H1 (cell line): ENCODE data around the gene CILP. TPM values are rescaled to one million over a fixed set of nuclear protein-coding genes. Genes with fewer than 3 reads are reported as not detected.

ENCODE experiments used
- CTCF ChIA-PET: fragments of 300-600 bp; sonication (Branson Sonifier 250); formaldehyde crosslinking; loops from one replicate; lab custom pipeline; 2021; ENCODE audit not compliant: partially characterized antibody; lab: Charles Lee
- POLR2A ChIA-PET: fragments of 300-600 bp; sonication (Branson Sonifier 250); formaldehyde crosslinking; loops from one replicate; lab custom pipeline; 2021; ENCODE audit warnings: inconsistent platforms; ENCODE audit not compliant: partially characterized antibody; lab: Charles Lee
- DNase-seq, 2 experiments: peaks; one replicate each; pipeline versions ENCODE4 v3.0.0 to v3.0.0-alpha.2; 2010 to 2022; ENCODE audit warnings: low spot score in 2 of 2, low read depth in 1 of 2, mixed read lengths in 1 of 2
- FAIRE-seq: peaks from 2 replicates; lab custom pipeline; 2011; peaks lifted over from hg19 to GRCh38; lab: Jason Lieb, UNC
- H2AFZ ChIP-seq: 2 replicates; pipeline ENCODE4 v1.8.1; 2012; ENCODE audit warnings: low read length, inconsistent platforms
- H2AK5ac ChIP-seq: 2 replicates; pipeline ENCODE4 v1.6.1; 2013; ENCODE audit warnings: low read depth, low read length
- H2BK120ac ChIP-seq: replicated peaks from 2 replicates; pipeline ENCODE3; 2013; ENCODE audit warnings: low read depth, low read length, inconsistent platforms
- H2BK12ac ChIP-seq: 2 replicates; pipeline ENCODE4 v1.6.1; 2013; ENCODE audit warnings: low read depth, low read length
- H2BK15ac ChIP-seq: 2 replicates; pipeline ENCODE4 v1.6.1; 2013; ENCODE audit warnings: low read length
- H2BK20ac ChIP-seq: 2 replicates; pipeline ENCODE4 v1.6.1; 2013; ENCODE audit warnings: low read length
- H2BK5ac ChIP-seq: 2 replicates; pipeline ENCODE4 v1.6.1; 2013; ENCODE audit warnings: low read depth, low read length
- H3K14ac ChIP-seq: 2 replicates; pipeline ENCODE4 v1.6.1; 2013; ENCODE audit warnings: inconsistent platforms; ENCODE audit not compliant: insufficient read length
- H3K18ac ChIP-seq: 2 replicates; pipeline ENCODE4 v1.6.1; 2013; ENCODE audit warnings: low read length; ENCODE audit errors: extremely low read depth
- H3K23ac ChIP-seq: 2 replicates; pipeline ENCODE4 v1.6.1; 2013; ENCODE audit warnings: inconsistent platforms; ENCODE audit not compliant: insufficient read length
- H3K23me2 ChIP-seq: 2 replicates; pipeline ENCODE4 v1.6.1; 2013; ENCODE audit warnings: low read depth, low read length
- H3K27ac ChIP-seq: 2 replicates; pipeline ENCODE4 v1.6.1; 2011; ENCODE audit warnings: low read depth, low read length, inconsistent platforms
- H3K27me3 ChIP-seq, 4 experiments: replicated peaks in 1 of 4; 1 replicate in 1 of 4; 2 replicates in 3 of 4; pipeline versions ENCODE4 v1.6.1 to v1.8.1; 2011 to 2013; ENCODE audit warnings: low read length in 3 of 4, mild to moderate bottlenecking in 3 of 4, inconsistent platforms in 2 of 4, mixed read lengths in 2 of 4, moderate library complexity in 1 of 4; ENCODE audit not compliant: control insufficient read depth in 3 of 4, insufficient read depth in 3 of 4; ENCODE audit errors: extremely low read depth in 1 of 4
- H3K36me3 ChIP-seq, 4 experiments: 2 replicates each; pipeline versions ENCODE4 v1.6.1 to v1.8.1; 2011 to 2013; ENCODE audit warnings: mild to moderate bottlenecking in 4 of 4, low read length in 3 of 4, moderate library complexity in 2 of 4, control low read depth in 1 of 4, inconsistent platforms in 1 of 4; ENCODE audit not compliant: insufficient read depth in 4 of 4, control insufficient read depth in 2 of 4
- H3K4ac ChIP-seq: replicated peaks from 2 replicates; pipeline ENCODE3; 2013; ENCODE audit warnings: low read length, low read depth, mixed read lengths, inconsistent platforms; ENCODE audit not compliant: insufficient read length
- H3K4me1 ChIP-seq, 4 experiments: replicated peaks in 1 of 4; 1 replicate in 1 of 4; 2 replicates in 3 of 4; pipeline versions ENCODE4 v1.6.1 to v1.8.1; 2011 to 2013; ENCODE audit warnings: low read length in 3 of 4, inconsistent platforms in 2 of 4, mixed read lengths in 1 of 4; ENCODE audit not compliant: insufficient read depth in 4 of 4, control insufficient read depth in 3 of 4
- H3K4me2 ChIP-seq, 2 experiments: 2 replicates each; pipeline versions ENCODE4 v1.6.1 to v1.8.1; 2011 to 2013; ENCODE audit warnings: low read depth in 2 of 2, low read length in 2 of 2, control low read depth in 1 of 2, inconsistent platforms in 1 of 2, mild to moderate bottlenecking in 1 of 2; ENCODE audit not compliant: insufficient read depth in 1 of 2
- H3K4me3 ChIP-seq, 4 experiments: fragments of 200-600, 300-600 bp in 1 of 4; sonication (generic), shearing (Covaris generic), sonication (Bioruptor Twin) in 1 of 4; 2 replicates each; pipeline versions ENCODE4 v1.5.1 to v1.8.1; 2011 to 2016; ENCODE audit warnings: low read length in 4 of 4, low read depth in 3 of 4, control low read depth in 2 of 4, inconsistent platforms in 2 of 4, mild to moderate bottlenecking in 2 of 4, mixed read lengths in 1 of 4, moderate library complexity in 1 of 4; ENCODE audit not compliant: insufficient read depth in 2 of 4; ENCODE audit errors: extremely low read depth in 1 of 4
- H3K56ac ChIP-seq: replicated peaks from 2 replicates; pipeline ENCODE3; 2013; ENCODE audit warnings: low read depth, mild to moderate bottlenecking, mixed read lengths, low read length, inconsistent platforms; ENCODE audit not compliant: insufficient read length
- H3K79me1 ChIP-seq: 2 replicates; pipeline ENCODE4 v1.6.1; 2013; ENCODE audit warnings: low read depth, low read length, control low read depth
- H3K79me2 ChIP-seq, 2 experiments: 2 replicates each; pipeline versions ENCODE4 v1.6.1 to v1.8.1; 2012 to 2013; ENCODE audit warnings: low read length in 2 of 2, mild to moderate bottlenecking in 2 of 2, inconsistent platforms in 1 of 2; ENCODE audit not compliant: insufficient read depth in 2 of 2, control insufficient read depth in 1 of 2
- H3K9ac ChIP-seq, 4 experiments: replicated peaks in 1 of 4; 1 replicate in 1 of 4; 2 replicates in 3 of 4; pipeline versions ENCODE4 v1.6.1 to v1.8.1; 2011 to 2013; ENCODE audit warnings: low read depth in 3 of 4, low read length in 3 of 4, control low read depth in 2 of 4, mild to moderate bottlenecking in 2 of 4, moderate library complexity in 2 of 4, inconsistent platforms in 1 of 4; ENCODE audit errors: extremely low read depth in 1 of 4
- H3K9me3 ChIP-seq, 2 experiments: 2 replicates each; pipeline versions ENCODE4 v1.6.1 to v1.8.1; 2012 to 2013; ENCODE audit warnings: mild to moderate bottlenecking in 2 of 2, moderate library complexity in 2 of 2, control low read depth in 1 of 2, inconsistent platforms in 1 of 2, low read depth in 1 of 2, low read length in 1 of 2, mixed read lengths in 1 of 2; ENCODE audit not compliant: insufficient read depth in 2 of 2
- H4K20me1 ChIP-seq, 2 experiments: replicated peaks in 1 of 2; 2 replicates each; pipeline versions ENCODE3 to v1.8.1; 2011 to 2013; ENCODE audit warnings: inconsistent platforms in 2 of 2, low read length in 2 of 2, mild to moderate bottlenecking in 1 of 2; ENCODE audit not compliant: insufficient read depth in 2 of 2, control insufficient read depth in 1 of 2
- H4K5ac ChIP-seq: 2 replicates; pipeline ENCODE4 v1.6.1; 2013; ENCODE audit warnings: low read length, low read depth, mixed read lengths, inconsistent platforms; ENCODE audit not compliant: insufficient read length
- H4K8ac ChIP-seq: 2 replicates; pipeline ENCODE4 v1.8.0; 2013; ENCODE audit warnings: mild to moderate bottlenecking, moderate library complexity, low read length, inconsistent platforms; ENCODE audit not compliant: insufficient read depth; ENCODE audit errors: extremely low read depth
- H4K91ac ChIP-seq: replicated peaks from 2 replicates; pipeline ENCODE3; 2013; ENCODE audit warnings: low read length, mixed read lengths, inconsistent platforms; ENCODE audit not compliant: insufficient read length
- CTBP2 ChIP-seq: IDR thresholded peaks from 2 replicates; pipeline ENCODE4 v1.7.0; 2011; ENCODE audit warnings: borderline replicate concordance, mild to moderate bottlenecking, moderate library complexity, mixed read lengths, low read length; ENCODE audit not compliant: insufficient read depth, insufficient read length
- EGR1 ChIP-seq: IDR thresholded peaks from 2 replicates; pipeline ENCODE4 v1.6.1; 2011; ENCODE audit warnings: low read depth, low read length, borderline replicate concordance
- FOSL1 ChIP-seq: IDR thresholded peaks from 2 replicates; pipeline ENCODE4 v1.6.1; 2011; ENCODE audit warnings: mild to moderate bottlenecking, low read depth, low read length, moderate library complexity; ENCODE audit not compliant: insufficient read depth
- whole genome bisulfite sequencing, 2 experiments: shearing (Covaris generic) in 1 of 2; methylation state at CpG; one replicate each; pipeline versions ENCODE4 v1.1.6 to v1.1.7; 2013 to 2015; ENCODE audit warnings: low lambda C conversion rate in 2 of 2, mixed read lengths in 2 of 2, inconsistent platforms in 1 of 2, low coverage in 1 of 2, missing lambda C conversion rate in 1 of 2; ENCODE audit not compliant: insufficient replicate concordance in 2 of 2, insufficient coverage in 1 of 2, insufficient read length in 1 of 2; ENCODE audit errors: extremely low coverage in 1 of 2, missing lambda C conversion rate in 1 of 2; 5-methylcytosine and 5-hydroxymethylcytosine counted together
- polyA plus RNA-seq, 7 experiments: library from polyadenylated mRNA; depleted of rRNA in 3 of 7; stranded (reverse) in 5 of 7; unstranded in 2 of 7; fragments of >200 nt in 5 of 7; fragments of 200-250 nt in 2 of 7; gene quantifications; 1 replicate in 5 of 7; 2 replicates in 1 of 7; 4 replicates in 1 of 7; pipeline versions ENCODE4 v1.2.1 to v1.2.3, GENCODE V29; 2011 to 2013; ENCODE audit warnings: missing spikeins in 2 of 7, mixed read lengths in 2 of 7
- total RNA-seq: library from RNA; stranded (reverse); fragmentation: NEBNext Ultra II Directional; extraction: Animal tissue kit (Norgen Biotek cat#: 25700); gene quantifications from 2 replicates; pipeline ENCODE4 v1.2.1, GENCODE V29; 2021

CILP gene
- total and polyA plus RNA-seq, 2 of the 8 experiments (the other 6 are each of a cell fraction or from before 2014, with no cell fraction given) = 0.02 TPM; not detected in 1

DNA sequence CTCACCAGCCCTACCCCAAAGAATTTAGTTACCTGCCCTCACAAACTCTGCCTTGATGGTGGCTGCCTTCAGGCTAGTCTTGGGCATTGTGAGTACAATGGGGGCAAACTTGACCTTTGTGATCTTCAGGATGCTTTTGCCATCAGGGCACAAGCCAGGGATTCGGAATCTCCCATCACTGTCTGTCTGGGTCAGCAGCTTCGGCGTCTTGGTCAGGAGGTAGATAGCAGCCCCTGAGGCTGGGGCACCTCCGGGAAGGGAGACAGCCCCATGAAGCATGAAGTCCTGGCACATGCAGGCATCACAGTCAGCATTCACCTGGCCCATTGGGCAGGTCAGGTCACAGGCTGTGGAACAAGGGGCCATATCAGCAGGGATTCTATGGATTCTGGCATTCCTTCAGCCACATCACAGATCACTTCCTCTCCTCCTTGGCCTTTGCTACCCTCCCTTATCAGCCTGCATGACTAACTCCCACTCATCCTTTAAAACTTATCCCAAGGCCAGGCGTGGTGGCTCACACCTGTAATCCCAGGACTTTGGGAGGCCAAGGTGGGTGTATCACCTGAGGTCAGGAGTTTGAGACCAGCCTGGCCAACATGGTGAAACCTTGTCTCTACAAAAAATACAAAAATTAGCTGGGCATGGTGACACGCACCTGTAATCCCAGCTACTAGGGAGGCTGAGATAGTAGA lies 6.9 kb downstream of the CILP start:
- Histone ChIP-seq H3K4me1 (no peaks in the 10 kb centered on the region), H3K27ac (no peak overlapping the region), H3K9ac (no peak overlapping the region), H3K23me2 (no peaks in the 10 kb centered on the region), H4K20me1 (peaks cover 0 to 2% of the 10 kb centered on the region in 2 experiments), H2AFZ (no peak overlapping the region), H3K56ac (no peak overlapping the region), H3K23ac (no peak overlapping the region), H3K36me3 (no peaks in the 10 kb centered on the region), H3K79me1 (no peaks in the 10 kb centered on the region), H3K9me3 (no peaks in the 10 kb centered on the region), H2BK15ac (no peak overlapping the region), H2BK120ac (no peak overlapping the region), H3K27me3 (no peaks in the 10 kb centered on the region), H4K91ac (no peak overlapping the region), H3K4me3 (no peak overlapping the region), H3K18ac (no peak overlapping the region), H3K14ac (no peak overlapping the region), H3K4ac (no peak overlapping the region), H2BK20ac (no peak overlapping the region), H3K4me2 (no peak overlapping the region), H2AK5ac (no peak overlapping the region), H2BK5ac (no peak overlapping the region), H4K8ac (no peak overlapping the region), H3K79me2 (no peaks in the 10 kb centered on the region), H4K5ac (no peak overlapping the region), H2BK12ac (no peak overlapping the region)
- CTCF ChIA-PET = interaction anchor here (1.2 to 6.4 kb wide), 2 partner anchors 67 to 81 kb away, joined by 3 to 44 read pairs; no protein-coding TSS in a partner anchor
- whole genome bisulfite sequencing, 2 experiments = 80% methylated on average over 6 of the region's 6 CpGs; no CpG with 5 or more reads in 1 of the 2 experiments
- POLR2A ChIA-PET = interaction anchor here (1.8 kb wide), 1 partner anchor 78 kb away, joined by 3 read pairs; no protein-coding TSS in a partner anchor
- DNase-seq (no peak), FAIRE-seq (no peak)
- TF ChIP-seq CTBP2 (no peak), EGR1 (no peak), FOSL1 (no peak)
